ENCODE measurements around the gene PI3. TPM values are rescaled to one million over a fixed set of nuclear protein-coding genes. Genes with fewer than 3 reads are reported as not detected.

PI3 gene
- total and polyA plus RNA-seq, 12 donors: 0.57 to 1.9 (median 0.67) TPM; not detected in 9

GRCh38 chr20:45218124-45218523, 43.4 kb downstream of the PI3 start:
- DNase-seq (no peak), ATAC-seq (no peak)
- no peak overlapping the region for H3K27ac ChIP-seq
- H3K4me3 ChIP-seq: no peak overlapping the region
- intact Hi-C loops (cut with DNase I): no loop called here
- peaks cover 0 to 33% (median 8%) of the 10 kb centered on the region in 7 donors for H3K27me3 ChIP-seq
- peaks cover 0 to 3% (median 0%) of the 10 kb centered on the region in 9 donors for H3K4me1 ChIP-seq
- no peak for TF ChIP-seq CTCF (IDR thresholded peaks at IDR 0.05)
- no peaks in the 10 kb centered on the region for H3K36me3 ChIP-seq
- H3K9me3 ChIP-seq: no peaks in the 10 kb centered on the region
- WGBS, 2 donors: 68 to 72% methylated on average over 4 of the region's 4 CpGs

- intact Hi-C loops (cut with DNase I): no loop called here
- no peaks in the 10 kb centered on the region for H3K36me3 ChIP-seq
- TF ChIP-seq CTCF (IDR thresholded peaks at IDR 0.05): no peak
- H3K27ac ChIP-seq: no peak overlapping the region
- H3K4me3 ChIP-seq: no peak overlapping the region
- DNase-seq (no peak), ATAC-seq (no peak)
- H3K27me3 ChIP-seq: peaks cover 0 to 37% (median 9%) of the 10 kb centered on the region in 7 donors
- peaks cover 0 to 3% (median 0%) of the 10 kb centered on the region in 9 donors for H3K4me1 ChIP-seq
- H3K9me3 ChIP-seq: no peaks in the 10 kb centered on the region
- WGBS, 2 donors: 83 to 85% methylated on average over 2 of the region's 2 CpGs
Measured at GRCh38 chr20:45218636-45219035, 43.9 kb downstream of the PI3 start.

GRCh38 chr20:45221076-45221475, 46.4 kb downstream of the PI3 start, which contains the start of gene SEMG2:
SEMG2 (plus strand) TSS chr20:45221373; CDS start chr20:45221390, 17 bp downstream.
- ATAC-seq (no peak), DNase-seq (no peak)
- Histone ChIP-seq H3K4me3 (no peak within 1 kb of the TSS), H3K27ac (no peak within 1 kb of the TSS), H3K9me3 (no peaks in the 10 kb centered on the region), H3K4me1 (peaks cover 0 to 3% (median 0%) of the 10 kb centered on the region in 9 donors), H3K27me3 (peaks cover 0 to 42% (median 22%) of the 10 kb centered on the region in 7 donors), H3K36me3 (no peaks in the 10 kb centered on the region)
- 94% methylated on average over 4 of the region's 4 CpGs for WGBS, 2 donors
- intact Hi-C loops (cut with DNase I): no loop called here
- TF ChIP-seq CTCF (IDR thresholded peaks at IDR 0.05): no peak

DNA sequence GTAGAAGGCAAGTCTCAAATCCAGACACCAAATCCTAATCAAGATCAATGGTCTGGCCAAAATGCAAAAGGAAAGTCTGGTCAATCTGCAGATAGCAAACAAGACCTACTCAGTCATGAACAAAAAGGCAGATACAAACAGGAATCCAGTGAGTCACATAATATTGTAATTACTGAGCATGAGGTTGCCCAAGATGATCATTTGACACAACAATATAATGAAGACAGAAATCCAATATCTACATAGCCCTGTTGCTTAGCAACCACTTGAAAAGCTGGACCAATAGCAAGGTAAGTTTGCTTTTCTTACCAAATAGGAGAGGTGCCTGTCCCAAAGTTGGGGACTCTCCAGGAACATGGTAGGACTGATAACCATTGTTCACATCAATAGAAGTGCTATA, 48.4 kb downstream of the PI3 start:
- DNase-seq: no peak
- Histone ChIP-seq H3K27me3 (peaks cover 0 to 52% (median 30%) of the 10 kb centered on the region in 7 donors), H3K36me3 (no peaks in the 10 kb centered on the region), H3K9me3 (no peaks in the 10 kb centered on the region), H3K27ac (no peak overlapping the region), H3K4me1 (peaks cover 0 to 3% (median 0%) of the 10 kb centered on the region in 9 donors), H3K4me3 (no peak overlapping the region)
- no peak for TF ChIP-seq CTCF (IDR thresholded peaks at IDR 0.05)
- no peak for ATAC-seq
- intact Hi-C loops (cut with DNase I): no loop called here

Other genes with a start within 250 kb of the PI3 start
- 10 to 100 TPM in 5 of 10 donors, 1 to 10 TPM in 5; 7.8 to 15.8 (median 10.3) TPM for gene TOMM34, start 214.5 kb upstream of the PI3 start, total RNA-seq
- gene TOMM34, start 214.5 kb upstream of the PI3 start, polyA plus RNA-seq: 10 to 100 TPM in 1 of 2 donors, 1 to 10 TPM in 1; 3.4 to 21.2 TPM
- 10 to 100 TPM in 2 of 10 donors, 1 to 10 TPM in 8; 7.7 to 18.1 (median 8.2) TPM for gene STK4, start 208.4 kb upstream of the PI3 start, total RNA-seq
- 1 to 10 TPM; 3.7 to 4.8 TPM for gene STK4, start 208.4 kb upstream of the PI3 start, polyA plus RNA-seq
- under 1 TPM in 1 of 10 donors, not detected in 9; 0.09 TPM for gene KCNS1, start 73.8 kb upstream of the PI3 start, total RNA-seq
- under 1 TPM in 1 of 2 donors, not detected in 1; 0.04 TPM for gene KCNS1, start 73.8 kb upstream of the PI3 start, polyA plus RNA-seq
- gene WFDC5, start 59.7 kb upstream of the PI3 start, total RNA-seq: not detected
- not detected for gene WFDC5, start 59.7 kb upstream of the PI3 start, polyA plus RNA-seq
- not detected for gene WFDC12, start 50.4 kb upstream of the PI3 start, total RNA-seq
- gene WFDC12, start 50.4 kb upstream of the PI3 start, polyA plus RNA-seq: not detected
- not detected for gene SEMG1, start 32.1 kb downstream of the PI3 start, total RNA-seq
- not detected for gene SEMG1, start 32.1 kb downstream of the PI3 start, polyA plus RNA-seq
- gene SEMG2, start 46.5 kb downstream of the PI3 start, total RNA-seq: not detected
- not detected for gene SEMG2, start 46.5 kb downstream of the PI3 start, polyA plus RNA-seq
- gene SLPI, start 79.7 kb downstream of the PI3 start, total RNA-seq: 1 to 10 TPM in 4 of 10 donors, under 1 TPM in 2, not detected in 4; 0.43 to 5.1 (median 1.2) TPM
- 1 to 10 TPM; 2.6 to 2.9 TPM for gene SLPI, start 79.7 kb downstream of the PI3 start, polyA plus RNA-seq
- gene RBPJL, start 131.9 kb downstream of the PI3 start, total RNA-seq: not detected
- gene RBPJL, start 131.9 kb downstream of the PI3 start, polyA plus RNA-seq: under 1 TPM in 1 of 2 donors, not detected in 1; 0.06 TPM
- under 1 TPM in 2 of 10 donors, not detected in 8; 0.24 to 0.28 TPM for gene MATN4, start 133.4 kb downstream of the PI3 start, total RNA-seq
- gene MATN4, start 133.4 kb downstream of the PI3 start, polyA plus RNA-seq: under 1 TPM in 1 of 2 donors, not detected in 1; 0.06 TPM
- 100 to 1,000 TPM in 5 of 10 donors, 10 to 100 TPM in 5; 66.9 to 161 (median 102) TPM for gene SDC4, start 173.5 kb downstream of the PI3 start, total RNA-seq
- 10 to 100 TPM; 48.4 to 64.5 TPM for gene SDC4, start 173.5 kb downstream of the PI3 start, polyA plus RNA-seq
- gene SYS1, start 188.3 kb downstream of the PI3 start, total RNA-seq: 10 to 100 TPM; 13.9 to 27.9 (median 18.2) TPM
- gene SYS1, start 188.3 kb downstream of the PI3 start, polyA plus RNA-seq: 10 to 100 TPM; 11.7 to 34.5 TPM
- gene TP53TG5, start 203.4 kb downstream of the PI3 start, total RNA-seq: 1 to 10 TPM in 8 of 10 donors, under 1 TPM in 2; 0.59 to 2.4 (median 1.3) TPM
- gene TP53TG5, start 203.4 kb downstream of the PI3 start, polyA plus RNA-seq: 1 to 10 TPM in 1 of 2 donors, under 1 TPM in 1; 0.43 to 1.1 TPM
- 100 to 1,000 TPM; 284 to 676 (median 334) TPM for gene DBNDD2, start 233.4 kb downstream of the PI3 start, total RNA-seq
- 100 to 1,000 TPM; 353 to 381 TPM for gene DBNDD2, start 233.4 kb downstream of the PI3 start, polyA plus RNA-seq
- 100 to 1,000 TPM; 130 to 221 (median 144) TPM for gene PIGT, start 241.2 kb downstream of the PI3 start, total RNA-seq
- 100 to 1,000 TPM in 1 of 2 donors, 10 to 100 TPM in 1; 72.9 to 155 TPM for gene PIGT, start 241.2 kb downstream of the PI3 start, polyA plus RNA-seq

All from heart right ventricle (tissue), 16 donors.